Motor neuron (in vitro differentiated cells): ENCODE measurements around the gene ERC2. TPM values are rescaled to one million over a fixed set of nuclear protein-coding genes. Genes with fewer than 3 reads are reported as not detected.

Source experiments
- ATAC-seq, 8 experiments: fragments of 200-7000 bp; cut with Tn5 transposase; replicated peaks in 6 of 8; 2 replicates each; pipeline ENCODE4 v1.8.0; 2021; ENCODE audit warnings: mild to moderate bottlenecking in 8 of 8, moderate library complexity in 8 of 8
- H3K27ac ChIP-seq, 2 donors: fragments of 250-450 bp; sonication (Bioruptor Pico); 2 replicates each; pipeline ENCODE4 v1.9.0; 2021; ENCODE audit warnings: antibody characterized with exemption in 2 of 2, mild to moderate bottlenecking in 2 of 2, moderate library complexity in 1 of 2
- H3K4me1 ChIP-seq, 2 donors: fragments of 250-450 bp; sonication (Bioruptor Pico); replicated peaks in 1 of 2; 2 replicates each; pipeline ENCODE4 v1.6.1; 2021; ENCODE audit warnings: antibody characterized with exemption in 2 of 2, mild to moderate bottlenecking in 2 of 2, moderate library complexity in 1 of 2
- H3K4me3 ChIP-seq, 5 donors: fragments of 250-450 bp; sonication (Bioruptor Pico); 2 replicates each; pipeline ENCODE4 v1.9.0; 2021; ENCODE audit warnings: antibody characterized with exemption in 5 of 5, mild to moderate bottlenecking in 5 of 5, moderate library complexity in 4 of 5
- WGBS, 10 experiments: fragments of 450-650 bp; shearing (Covaris generic); methylation state at CpG; one replicate each; pipeline ENCODE4 v1.0.0; 2022; 5-methylcytosine and 5-hydroxymethylcytosine counted together
- in situ Hi-C, 9 experiments: fragments of 400-800 bp; cut with MboI; loops; one replicate each; pipeline ENCODE4 v1.15.0; 2021; ENCODE audit warnings: low sequenced_read_pairs in 9 of 9, low pct_unique_long_range_greater_than_20kb in 2 of 9; ENCODE audit not compliant: unreplicated experiment in 9 of 9
- total RNA-seq, 8 experiments: library from RNA; unstranded; fragments of 300-600 nt; gene quantifications; 2 replicates each; pipeline versions ENCODE4 v1.2.3 to v1.2.4, GENCODE V29; 2022

The ERC2 gene
- total RNA-seq, 8 experiments from 2014 or later: 1.0 to 28.0 (median 18.2) TPM

DNA sequence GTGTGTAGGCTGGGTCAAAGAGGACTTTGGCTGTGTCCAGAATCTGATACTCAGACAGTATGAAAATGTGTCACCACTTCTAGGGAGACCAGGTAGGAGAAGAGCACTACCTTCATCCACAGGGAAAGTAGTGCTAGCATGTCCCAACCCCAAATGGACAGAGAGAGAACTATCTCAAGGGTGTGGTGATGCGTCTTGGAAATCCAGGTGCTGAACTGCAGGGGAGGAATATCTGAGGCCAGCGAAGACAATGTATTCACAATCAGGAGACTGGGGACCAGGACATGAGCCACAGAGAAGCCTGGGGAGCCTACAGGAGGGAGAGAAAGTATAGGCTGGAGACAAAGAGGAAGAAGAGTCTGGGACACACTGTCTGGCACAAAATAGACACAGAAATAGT lies 829.1 kb downstream of the ERC2 start:
- 5 to 100% (median 93%) methylated on average over 1 to 2 of the region's 2 CpGs; no CpG with 5 or more reads in 4 of the 10 experiments for WGBS, 10 experiments
- in situ Hi-C loops: no loop called here
- ATAC-seq: no peak
- Histone ChIP-seq H3K4me1 (peaks cover 9% of the 10 kb centered on the region in 2 donors), H3K4me3 (no peak overlapping the region), H3K27ac (no peak overlapping the region)

DNA sequence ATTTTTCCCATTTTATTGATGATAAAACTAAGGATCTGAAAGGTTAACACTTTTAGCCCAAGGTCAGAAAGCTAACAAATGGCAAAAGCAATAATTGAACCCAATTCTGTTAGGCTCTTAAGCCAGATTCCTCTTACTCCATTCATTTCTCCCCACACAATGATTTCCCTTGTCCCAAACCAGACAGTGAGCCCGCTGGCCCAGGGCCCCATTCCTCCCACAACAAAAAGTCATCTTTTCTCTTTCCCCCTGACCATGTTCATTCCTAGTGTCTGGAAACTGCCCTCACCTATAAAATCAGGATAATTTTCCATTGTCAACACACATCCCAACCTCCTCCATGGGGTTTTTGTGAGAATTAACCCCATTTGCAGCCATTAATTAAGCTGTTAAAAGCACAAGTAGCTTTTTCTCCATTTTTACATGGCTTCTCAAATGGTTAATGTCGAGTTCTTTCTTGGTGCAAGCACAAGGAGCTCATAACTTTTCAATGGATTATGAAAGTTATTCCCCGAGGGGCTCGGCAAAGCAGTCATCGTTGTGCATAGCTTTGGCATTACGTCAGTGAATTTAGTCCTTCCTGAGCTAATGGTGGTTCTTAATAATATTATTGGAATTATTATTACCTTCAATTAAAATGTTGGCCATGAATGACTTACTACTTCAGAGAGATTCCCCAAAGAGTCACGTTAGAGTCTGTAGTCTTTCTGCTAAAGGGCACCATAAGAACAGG lies 830.2 kb downstream of the ERC2 start:
- no peak for ATAC-seq
- peaks cover 9% of the 10 kb centered on the region in 2 donors for H3K4me1 ChIP-seq
- no peak overlapping the region for H3K27ac ChIP-seq
- H3K4me3 ChIP-seq: no peak overlapping the region
- in situ Hi-C loops: no loop called here
- WGBS, 10 experiments: 27 to 100% (median 83%) methylated on average over 1 to 6 of the region's 7 CpGs

DNA sequence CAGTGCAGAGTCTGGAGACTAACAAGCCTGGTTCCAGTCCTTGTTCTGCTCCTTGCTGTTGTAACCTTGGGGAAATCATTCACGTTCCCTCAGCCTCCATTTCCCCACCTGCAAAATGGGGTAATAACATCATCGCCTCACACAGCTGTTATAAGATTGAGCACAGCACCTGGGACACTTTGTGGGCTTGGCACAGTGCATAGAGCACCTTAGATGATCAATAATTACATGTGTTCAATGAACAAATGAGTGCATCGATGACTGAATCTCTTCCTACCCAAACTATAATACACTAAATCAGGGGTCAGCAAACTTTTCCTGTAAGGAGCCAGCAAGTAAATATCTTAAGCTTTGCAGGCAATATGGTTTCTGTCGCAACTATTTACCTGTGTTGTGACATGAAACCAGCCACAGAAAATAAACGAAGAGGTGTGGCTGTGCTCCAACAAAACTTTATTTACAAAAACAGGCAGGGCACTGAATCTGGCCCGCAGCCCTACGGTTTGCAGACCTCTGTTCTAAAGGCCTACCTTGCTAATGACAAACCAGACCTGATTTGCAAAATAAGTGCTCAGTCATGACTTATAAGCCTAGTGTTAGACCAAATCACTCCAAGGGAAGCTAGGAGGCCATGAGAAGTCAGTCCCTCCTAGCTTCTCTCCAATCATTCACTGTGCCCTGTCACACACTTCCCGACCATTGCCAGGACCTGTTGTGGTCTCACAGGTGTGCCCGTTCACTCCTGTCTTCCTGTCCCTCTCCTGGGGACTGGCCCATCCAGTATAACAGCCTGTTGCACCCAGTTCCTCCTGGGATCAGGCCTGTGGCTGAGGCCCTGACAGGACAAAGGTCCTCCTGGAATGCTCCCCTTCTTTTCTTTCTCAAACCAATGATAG lies 831.7 kb downstream of the ERC2 start:
- Histone ChIP-seq H3K27ac (no peak overlapping the region), H3K4me1 (peaks cover 9% of the 10 kb centered on the region in 2 donors), H3K4me3 (no peak overlapping the region)
- in situ Hi-C loops: no loop called here
- WGBS, 10 experiments: 20 to 100% (median 84%) methylated on average over 1 to 6 of the region's 9 CpGs; no CpG with 5 or more reads in 2 of the 10 experiments
- no peak for ATAC-seq

DNA sequence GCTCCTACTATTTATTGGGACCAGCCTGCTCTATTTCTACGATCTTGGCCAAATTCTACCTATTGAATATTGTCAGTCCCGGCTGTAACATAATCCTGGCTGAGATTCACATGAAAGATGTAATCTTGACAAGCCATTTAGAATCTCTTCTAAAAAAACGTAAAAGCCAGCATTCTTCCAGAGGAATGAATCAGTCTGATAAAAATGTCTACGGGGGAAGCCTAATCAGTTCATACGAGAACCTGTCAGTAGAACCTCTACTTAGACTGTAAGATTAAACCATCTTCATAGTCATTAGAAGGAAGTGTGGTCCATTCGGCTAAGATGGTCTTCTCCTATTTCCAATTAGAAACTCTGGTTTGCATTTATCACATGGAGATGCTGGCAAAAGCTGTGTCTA lies 833.9 kb downstream of the ERC2 start:
- H3K4me3 ChIP-seq: no peak overlapping the region

DNA sequence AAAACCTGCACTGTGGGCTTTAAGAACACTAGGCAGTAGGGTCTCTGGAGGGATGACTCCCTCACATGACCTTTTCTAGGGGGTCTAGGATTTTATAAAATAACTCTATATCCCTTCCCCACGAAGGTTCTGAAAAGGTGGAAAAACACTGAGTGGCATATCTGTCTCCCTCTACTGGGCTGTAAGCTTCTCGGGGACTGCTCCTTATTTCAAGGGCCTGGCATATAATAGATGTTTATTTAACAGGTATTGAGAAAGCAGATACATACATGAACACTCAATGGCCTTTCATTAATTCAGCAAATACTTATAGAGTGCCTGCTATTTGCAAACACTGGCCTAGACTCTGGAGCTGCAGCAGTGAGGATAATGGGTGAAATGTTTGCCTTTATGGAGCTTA lies 834.9 kb downstream of the ERC2 start:
- in situ Hi-C loops: no loop called here
- no peak for ATAC-seq
- Histone ChIP-seq H3K4me3 (no peak overlapping the region), H3K27ac (no peak overlapping the region), H3K4me1 (no peaks in the 10 kb centered on the region)
- 17 to 100% (median 71%) methylated on average over 1 to 2 of the region's 2 CpGs; no CpG with 5 or more reads in 3 of the 10 experiments for WGBS, 10 experiments

More for the DNA sequence above, 833.9 kb downstream of the ERC2 start:
- in situ Hi-C loops: no loop called here
- 27 to 100% (median 90%) methylated on average over 3 to 6 of the region's 6 CpGs for WGBS, 10 experiments
- no peak overlapping the region for H3K27ac ChIP-seq
- no peak for ATAC-seq
- no peaks in the 10 kb centered on the region for H3K4me1 ChIP-seq

DNA sequence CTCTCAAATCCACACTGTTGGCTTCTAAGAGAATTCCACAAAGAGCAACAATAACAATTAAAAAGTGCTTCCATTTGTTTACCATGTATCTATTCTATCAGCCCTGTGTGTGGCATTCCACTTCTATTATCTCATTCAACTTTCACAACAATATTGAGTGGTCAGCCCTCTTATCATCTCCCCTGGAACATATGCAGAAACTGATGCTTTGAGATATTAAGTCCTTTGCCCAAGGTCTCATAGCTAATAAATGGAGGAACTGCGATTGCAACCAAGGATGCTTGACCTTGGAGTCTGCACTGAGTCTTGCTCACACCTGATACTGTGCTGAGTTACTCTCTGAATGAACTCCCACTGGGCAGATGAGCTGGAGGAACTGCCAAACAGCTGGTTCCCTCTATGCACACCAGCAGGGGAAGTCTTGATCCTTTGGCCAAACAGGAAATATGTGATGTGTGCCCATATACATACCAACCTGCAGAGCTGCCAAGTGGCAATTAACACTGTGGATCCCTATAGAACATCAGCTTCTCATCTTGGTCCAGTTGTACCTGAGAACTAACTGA lies 836.4 kb downstream of the ERC2 start:
- Histone ChIP-seq H3K27ac (no peak overlapping the region), H3K4me1 (no peaks in the 10 kb centered on the region), H3K4me3 (no peak overlapping the region)
- in situ Hi-C loops: no loop called here
- no peak for ATAC-seq
- WGBS, 10 experiments: 60 to 100% methylated on average over 1 of the region's 1 CpG; no CpG with 5 or more reads in 8 of the 10 experiments

DNA sequence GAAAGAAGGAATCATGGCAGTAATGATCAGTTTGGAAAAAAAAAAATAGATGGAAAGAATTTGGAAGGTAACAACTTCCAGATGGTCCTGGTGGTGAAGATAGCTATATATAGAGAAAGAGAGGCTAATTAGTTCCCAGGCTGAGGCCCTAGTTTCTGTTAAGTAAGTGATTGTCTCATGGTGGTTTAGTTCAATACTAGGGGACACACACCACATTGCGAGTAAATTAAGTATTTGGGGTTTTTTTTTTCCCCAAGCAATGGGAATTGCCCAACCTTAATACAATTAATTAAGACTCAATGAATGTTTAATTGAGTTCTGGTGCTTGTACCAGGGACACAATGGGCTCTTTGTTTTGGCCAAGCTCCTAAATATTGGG lies 837.4 kb downstream of the ERC2 start:
- ATAC-seq: no peak
- Histone ChIP-seq H3K4me1 (no peaks in the 10 kb centered on the region), H3K4me3 (no peak overlapping the region), H3K27ac (no peak overlapping the region)
- in situ Hi-C loops: no loop called here
- WGBS, 10 experiments: 17 to 100% (median 50%) methylated on average over 1 of the region's 1 CpG; no CpG with 5 or more reads in 3 of the 10 experiments

DNA sequence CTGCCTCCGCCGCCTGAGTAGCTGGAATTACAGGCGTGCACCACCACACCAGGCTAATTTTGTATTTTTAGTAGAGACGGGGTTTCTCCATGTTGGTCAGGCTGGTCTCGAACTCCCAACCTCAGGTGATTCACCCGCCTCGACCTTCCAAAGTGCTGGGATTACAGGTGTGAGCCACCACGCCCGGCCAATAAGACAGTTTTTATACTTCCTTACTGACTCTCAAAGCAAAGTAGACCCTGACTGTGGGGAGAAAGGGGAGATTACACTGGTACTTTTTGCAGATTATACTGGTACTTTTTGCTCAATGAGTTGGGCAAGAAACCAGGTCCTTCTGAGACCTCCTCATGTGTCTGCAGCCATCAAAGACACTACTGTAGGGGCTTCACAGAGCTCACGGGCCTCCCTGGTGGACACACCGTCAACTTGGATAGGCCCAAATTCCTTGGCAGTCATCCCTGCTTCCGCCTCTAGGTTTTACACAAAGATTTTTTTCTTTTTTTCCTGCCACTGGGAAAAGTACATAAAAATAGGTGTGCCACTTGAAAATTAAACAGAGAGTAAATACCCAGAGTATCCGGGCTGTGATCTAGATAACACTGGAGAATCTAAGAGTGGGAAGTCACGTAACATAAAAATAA lies 837.9 kb downstream of the ERC2 start:
- WGBS, 10 experiments: 13 to 100% (median 83%) methylated on average over 2 to 5 of the region's 14 CpGs; no CpG with 5 or more reads in 1 of the 10 experiments
- Histone ChIP-seq H3K4me3 (no peak overlapping the region), H3K4me1 (no peaks in the 10 kb centered on the region), H3K27ac (no peak overlapping the region)
- no peak for ATAC-seq
- in situ Hi-C loops: no loop called here

DNA sequence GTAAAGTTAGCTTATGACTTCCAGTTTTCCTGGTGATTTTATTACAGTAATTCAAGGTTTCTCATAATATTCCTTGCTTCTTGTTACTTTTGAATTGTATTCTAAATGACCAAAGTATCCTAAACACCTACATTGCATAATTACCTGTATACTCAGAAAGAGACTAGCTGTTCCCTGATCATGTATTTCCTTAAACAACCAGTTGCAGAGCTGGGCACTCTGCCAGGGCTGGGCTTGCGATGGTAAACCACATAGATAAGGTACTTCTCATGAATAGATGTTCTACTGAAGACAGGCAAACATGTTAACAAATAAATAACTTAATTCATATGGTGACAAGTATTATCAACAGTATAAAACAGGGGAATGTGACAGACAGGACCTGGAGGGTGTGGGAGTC lies 838.8 kb downstream of the ERC2 start:
- Histone ChIP-seq H3K27ac (no peak overlapping the region), H3K4me3 (no peak overlapping the region), H3K4me1 (no peaks in the 10 kb centered on the region)
- in situ Hi-C loops: no loop called here
- WGBS, 10 experiments: 0 to 100% (median 92%) methylated on average over 1 of the region's 1 CpG; no CpG with 5 or more reads in 3 of the 10 experiments
- ATAC-seq: no peak

DNA sequence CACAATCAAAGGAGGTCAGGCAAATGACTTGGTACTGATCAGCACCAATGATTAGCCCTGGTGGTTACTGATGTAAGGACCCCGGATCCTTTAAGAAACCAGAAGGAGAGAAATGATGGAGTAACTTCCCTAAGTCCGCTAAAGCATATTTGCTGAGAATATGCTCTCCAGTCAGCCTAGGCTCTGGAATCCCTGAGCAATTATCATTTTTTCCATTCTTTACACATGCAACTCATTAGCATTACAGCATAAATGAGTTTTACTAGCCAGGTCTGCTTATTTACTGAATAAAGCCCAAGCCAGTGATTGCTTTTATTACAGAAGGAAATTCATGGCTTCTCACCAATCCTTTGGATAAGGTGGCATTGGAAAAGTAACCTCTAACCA lies 842.0 kb downstream of the ERC2 start:
- ATAC-seq: peak in 3 of 8 experiments; percentile 52 to 95 (median 70)
- Histone ChIP-seq H3K4me3 (no peak overlapping the region), H3K4me1 (no peaks in the 10 kb centered on the region), H3K27ac (no peak overlapping the region)
- 0 to 100% (median 84%) methylated on average over 1 to 2 of the region's 2 CpGs; no CpG with 5 or more reads in 2 of the 10 experiments for WGBS, 10 experiments
- in situ Hi-C loops: no loop called here

DNA sequence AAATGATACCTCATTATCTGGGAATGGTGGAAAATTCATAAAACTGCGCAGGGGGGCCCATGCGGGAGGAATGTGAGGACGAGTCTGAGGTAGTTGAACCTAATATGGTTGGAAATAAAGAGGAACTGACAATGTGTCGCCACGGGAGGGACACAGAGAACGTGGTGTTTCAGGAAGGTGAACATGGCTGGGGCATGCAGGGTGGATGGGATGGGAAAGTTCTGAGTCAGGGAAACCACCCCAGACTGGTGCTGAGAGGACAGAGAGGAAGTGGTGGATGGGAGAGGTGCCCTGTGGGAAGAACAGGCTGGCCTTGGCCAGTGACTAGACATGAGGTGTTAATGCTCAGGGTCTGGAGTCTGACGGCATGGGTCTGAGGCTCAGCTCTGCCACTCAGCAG lies 844.0 kb downstream of the ERC2 start:
- no peak for ATAC-seq
- in situ Hi-C loops: no loop called here
- 53 to 100% (median 82%) methylated on average over 1 to 6 of the region's 7 CpGs; no CpG with 5 or more reads in 1 of the 10 experiments for WGBS, 10 experiments
- H3K4me3 ChIP-seq: no peak overlapping the region
- H3K4me1 ChIP-seq: no peaks in the 10 kb centered on the region
- H3K27ac ChIP-seq: no peak overlapping the region

DNA sequence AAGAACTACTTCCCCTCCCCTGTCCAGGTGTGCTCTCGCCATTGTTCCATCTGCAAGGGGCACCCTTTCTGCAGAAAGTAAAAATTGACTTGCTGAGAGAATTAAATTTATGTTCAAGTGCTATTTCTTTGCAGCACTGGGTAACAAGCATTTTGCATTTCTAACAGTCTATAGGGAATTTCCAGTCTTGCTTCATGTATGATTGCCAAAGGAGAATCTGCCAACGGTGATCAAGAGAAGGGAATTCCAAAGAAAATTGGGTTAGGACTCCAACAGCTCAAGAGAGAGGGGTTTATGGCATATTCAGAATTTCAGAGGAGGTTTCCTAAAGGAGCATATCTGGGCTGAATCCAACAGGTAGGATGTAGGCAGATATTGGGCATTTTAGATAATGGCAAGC lies 844.5 kb downstream of the ERC2 start:
- in situ Hi-C loops: no loop called here
- Histone ChIP-seq H3K27ac (no peak overlapping the region), H3K4me3 (no peak overlapping the region), H3K4me1 (no peaks in the 10 kb centered on the region)
- no peak for ATAC-seq
- WGBS, 10 experiments: 0 to 100% (median 95%) methylated on average over 1 to 2 of the region's 2 CpGs; no CpG with 5 or more reads in 2 of the 10 experiments

DNA sequence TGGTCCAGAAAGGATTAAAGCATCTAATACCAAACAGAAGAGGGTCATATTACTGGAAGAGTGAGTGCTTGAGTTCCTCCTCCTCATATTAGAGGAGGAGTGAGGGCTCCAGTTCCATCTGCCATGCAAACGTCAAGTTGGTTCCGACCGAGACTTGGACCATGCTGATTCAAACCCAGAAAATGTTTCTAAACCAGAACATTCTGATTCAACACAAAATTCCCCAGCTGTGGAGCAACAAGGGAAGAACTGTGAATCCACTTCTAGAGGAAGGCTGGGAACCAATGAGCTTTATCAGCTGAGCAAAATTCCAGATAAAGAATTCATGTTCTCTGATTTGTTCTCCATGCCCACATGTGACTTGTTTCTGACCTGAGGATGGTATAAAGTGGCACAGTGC lies 845.5 kb downstream of the ERC2 start:
- whole genome bisulfite sequencing, 10 experiments: 7 to 100% (median 96%) methylated on average over 1 to 3 of the region's 3 CpGs; no CpG with 5 or more reads in 3 of the 10 experiments
- ATAC-seq: no peak
- in situ Hi-C loops: no loop called here
- Histone ChIP-seq H3K4me1 (no peaks in the 10 kb centered on the region), H3K27ac (no peak overlapping the region), H3K4me3 (no peak overlapping the region)
